Bronchial epithelial cell (primary cell): ENCODE results near the gene NLRP1. TPM values are rescaled to one million over a fixed set of nuclear protein-coding genes. Genes with fewer than 3 reads are reported as not detected.
A peak's percentile ranks its signal among the peaks of the same experiment; 100 is the strongest.

Experiments
- DNase-seq: peaks from one replicate; pipeline ENCODE4 v3.0.0-alpha.2; 2010; ENCODE audit warnings: low read depth
- FAIRE-seq: peaks from 2 replicates; lab custom pipeline; 2011; peaks lifted over from hg19 to GRCh38; lab: Jason Lieb, UNC
- H3K27me3 ChIP-seq: 2 replicates; pipeline ENCODE4 v1.5.1; 2011; ENCODE audit warnings: low read length; ENCODE audit not compliant: control insufficient read depth, insufficient read depth
- H3K36me3 ChIP-seq: 2 replicates; pipeline ENCODE4 v1.5.1; 2011; ENCODE audit warnings: low read length; ENCODE audit not compliant: control insufficient read depth, insufficient read depth
- H3K4me3 ChIP-seq: 2 replicates; pipeline ENCODE4 v1.5.1; 2011; ENCODE audit warnings: mild to moderate bottlenecking, low read depth, low read length, control low read depth
- total RNA-seq: library from RNA; depleted of rRNA; stranded (reverse); fragments of >200 nt; gene quantifications from 2 replicates; pipeline ENCODE4 v1.2.1, GENCODE V29; 2014
- TF ChIP-seq, protein P1 (sequence below): IDR thresholded peaks from 2 replicates; pipeline ENCODE4 v1.5.1; 2011; ENCODE audit warnings: mild to moderate bottlenecking, moderate library complexity, low read length, control low read depth, inconsistent platforms; ENCODE audit not compliant: insufficient read depth, severe bottlenecking

NLRP1 gene
- total RNA-seq, 1 donor from 2014 or later = 12.9 TPM

DNA sequence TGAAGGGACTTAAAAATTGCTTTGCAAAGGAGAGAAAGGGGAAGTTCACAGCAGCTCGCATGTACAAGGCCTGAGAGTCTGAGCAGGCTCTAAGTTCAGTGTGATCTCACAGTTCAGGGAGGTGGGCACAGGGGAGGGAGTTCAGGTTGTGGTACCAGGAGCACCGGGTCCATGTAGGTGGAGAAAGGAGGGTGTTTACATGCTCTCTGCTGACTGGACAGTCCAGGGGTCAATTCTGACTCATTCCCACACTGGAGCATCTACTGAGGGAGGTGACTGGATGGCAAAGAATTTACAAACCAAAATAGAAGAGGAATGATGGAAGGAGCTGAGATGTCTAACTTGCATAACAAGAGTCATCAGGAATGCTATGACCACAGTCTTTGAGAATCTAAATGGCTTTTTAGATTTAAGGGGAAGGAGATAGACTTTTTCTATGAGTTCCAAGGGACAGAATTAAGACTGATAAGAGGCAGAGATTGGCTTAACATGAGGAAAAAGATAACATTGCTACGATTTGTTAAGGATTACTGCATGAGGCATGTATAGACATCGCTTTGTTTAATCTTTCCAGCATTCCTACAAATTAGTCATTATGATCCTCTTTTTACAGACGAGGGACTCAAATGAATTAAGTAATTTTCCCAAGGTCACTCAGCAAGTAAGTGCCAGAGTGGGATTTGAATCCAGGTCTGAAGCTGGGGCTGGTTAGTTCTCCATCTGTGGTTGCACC lies 68.1 kb downstream of the NLRP1 start:
- FAIRE-seq = peak; percentile 50
- Histone ChIP-seq H3K36me3 (peaks cover 12% of the 10 kb centered on the region), H3K27me3 (no peaks in the 10 kb centered on the region), H3K4me3 (no peak overlapping the region)
- DNase-seq = peak; percentile 90
- TF ChIP-seq, protein P1, sequence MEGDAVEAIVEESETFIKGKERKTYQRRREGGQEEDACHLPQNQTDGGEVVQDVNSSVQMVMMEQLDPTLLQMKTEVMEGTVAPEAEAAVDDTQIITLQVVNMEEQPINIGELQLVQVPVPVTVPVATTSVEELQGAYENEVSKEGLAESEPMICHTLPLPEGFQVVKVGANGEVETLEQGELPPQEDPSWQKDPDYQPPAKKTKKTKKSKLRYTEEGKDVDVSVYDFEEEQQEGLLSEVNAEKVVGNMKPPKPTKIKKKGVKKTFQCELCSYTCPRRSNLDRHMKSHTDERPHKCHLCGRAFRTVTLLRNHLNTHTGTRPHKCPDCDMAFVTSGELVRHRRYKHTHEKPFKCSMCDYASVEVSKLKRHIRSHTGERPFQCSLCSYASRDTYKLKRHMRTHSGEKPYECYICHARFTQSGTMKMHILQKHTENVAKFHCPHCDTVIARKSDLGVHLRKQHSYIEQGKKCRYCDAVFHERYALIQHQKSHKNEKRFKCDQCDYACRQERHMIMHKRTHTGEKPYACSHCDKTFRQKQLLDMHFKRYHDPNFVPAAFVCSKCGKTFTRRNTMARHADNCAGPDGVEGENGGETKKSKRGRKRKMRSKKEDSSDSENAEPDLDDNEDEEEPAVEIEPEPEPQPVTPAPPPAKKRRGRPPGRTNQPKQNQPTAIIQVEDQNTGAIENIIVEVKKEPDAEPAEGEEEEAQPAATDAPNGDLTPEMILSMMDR = no peak

DNA sequence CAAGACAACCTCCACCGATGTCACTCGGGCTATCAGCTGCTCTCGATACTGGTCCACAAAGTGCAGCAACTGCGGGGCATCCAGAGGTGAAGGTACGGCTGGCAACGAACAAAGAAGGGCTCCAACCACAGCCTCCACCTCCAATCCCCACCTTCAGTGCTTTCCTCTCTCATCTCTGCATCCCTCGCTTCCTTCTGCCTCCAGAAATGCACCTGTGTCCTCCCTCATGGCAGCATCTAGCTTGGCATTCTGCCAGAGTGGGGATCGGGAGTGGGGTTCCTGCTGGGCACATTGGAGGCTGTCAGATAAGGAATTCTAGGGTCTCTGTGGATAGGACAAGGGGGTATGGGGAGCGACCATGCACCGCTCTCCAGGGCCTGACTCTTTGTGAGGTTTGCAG lies 69.3 kb downstream of the NLRP1 start:
- H3K27me3 ChIP-seq = no peaks in the 10 kb centered on the region
- no peak overlapping the region for H3K4me3 ChIP-seq
- FAIRE-seq (no peak), DNase-seq (no peak)
- peaks cover 11% of the 10 kb centered on the region for H3K36me3 ChIP-seq
- TF ChIP-seq, protein P1 = no peak

DNA sequence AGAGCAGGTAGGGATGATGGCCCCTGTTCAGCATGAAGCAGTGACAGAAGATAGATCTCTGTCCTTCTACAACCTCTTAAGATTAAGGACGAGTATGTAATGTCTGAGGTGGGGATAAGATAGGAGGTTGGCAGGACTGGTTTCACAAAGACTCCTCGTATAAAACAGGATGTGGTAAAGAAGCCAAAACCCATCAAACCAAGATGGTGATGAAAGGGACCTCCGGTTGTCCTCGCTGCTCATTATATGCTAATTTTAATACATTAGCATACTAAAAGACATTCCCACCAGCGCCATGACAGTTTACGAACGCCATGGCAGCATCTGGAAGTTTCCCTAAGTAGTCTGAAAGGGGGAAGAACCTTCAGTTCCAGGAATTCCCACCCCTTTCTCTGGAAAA lies 70.7 kb downstream of the NLRP1 start:
- Histone ChIP-seq H3K27me3 (no peaks in the 10 kb centered on the region), H3K4me3 (no peak overlapping the region), H3K36me3 (peaks cover 13% of the 10 kb centered on the region)
- no peak for DNase-seq
- no peak for FAIRE-seq
- TF ChIP-seq, protein P1 = no peak

DNA sequence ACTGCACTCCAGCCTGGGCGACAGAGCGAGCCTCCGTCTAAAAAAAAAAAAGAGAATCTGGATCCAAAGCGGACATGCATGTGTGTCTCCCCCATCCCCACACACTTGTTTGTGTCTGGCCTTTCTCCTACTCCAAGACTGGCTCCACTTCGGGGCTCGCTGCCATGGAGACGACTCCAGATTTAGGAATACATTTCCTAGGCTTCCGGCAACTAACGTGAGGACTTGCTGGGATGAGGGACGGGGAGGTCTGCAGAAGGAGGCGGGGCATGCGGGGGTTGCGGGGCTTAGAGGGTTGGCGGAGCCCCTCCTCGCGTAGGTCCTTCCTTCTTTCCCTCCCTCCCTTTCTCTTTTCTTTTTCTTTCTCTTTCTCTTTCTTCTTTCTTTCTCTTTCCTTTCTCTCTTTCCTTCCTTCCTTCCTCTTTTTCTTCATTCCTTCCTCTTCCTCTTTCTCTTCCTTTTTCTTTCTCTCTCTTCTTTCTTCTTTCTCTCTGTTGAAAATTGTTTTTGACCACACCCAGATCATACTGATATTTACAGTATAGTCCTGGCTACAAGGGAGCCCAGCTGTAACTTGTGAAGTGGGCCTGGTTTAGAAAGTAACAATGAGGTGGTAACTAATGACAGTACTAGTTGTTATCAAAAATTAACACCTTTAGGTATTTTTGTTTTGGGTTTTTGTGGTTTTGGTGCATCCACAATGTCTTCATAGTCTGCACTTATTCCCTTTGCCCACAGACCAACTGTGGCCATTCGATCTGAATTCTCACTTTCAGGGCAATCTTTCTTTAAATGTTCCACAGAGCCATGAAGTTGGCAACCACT lies 72.7 kb downstream of the NLRP1 start:
- DNase-seq = no peak
- TF ChIP-seq, protein P1 = no peak
- H3K4me3 ChIP-seq = no peak overlapping the region
- H3K27me3 ChIP-seq = no peaks in the 10 kb centered on the region
- peaks cover 11% of the 10 kb centered on the region for H3K36me3 ChIP-seq
- FAIRE-seq = peak; percentile 52

DNA sequence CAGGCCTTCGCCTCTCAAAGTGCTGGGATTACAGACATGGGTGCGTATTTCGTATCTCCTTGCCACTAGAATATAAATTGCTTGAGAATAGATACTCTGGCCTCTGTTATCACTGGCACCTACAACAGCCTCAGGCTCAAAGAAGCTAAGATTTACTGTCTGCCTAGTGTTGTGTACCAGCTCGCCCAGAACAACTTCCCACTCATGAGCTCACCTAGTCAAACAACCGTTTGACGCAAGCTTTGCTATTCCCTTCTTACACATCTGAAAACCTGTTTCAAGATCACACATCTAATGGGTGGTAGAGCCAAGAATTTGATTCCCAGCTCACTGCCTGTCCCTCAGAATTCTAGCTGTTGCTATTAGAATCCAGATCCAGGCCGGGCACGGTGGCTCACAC lies 73.5 kb downstream of the NLRP1 start:
- FAIRE-seq (no peak), DNase-seq (peak; percentile 87)
- H3K36me3 ChIP-seq = peaks cover 11% of the 10 kb centered on the region
- no peak overlapping the region for H3K4me3 ChIP-seq
- H3K27me3 ChIP-seq = no peaks in the 10 kb centered on the region
- TF ChIP-seq, protein P1 = no peak
